GM12874 (cell line): ENCODE measurements around the gene ANKH.

Source experiments
- TF ChIP-seq, protein P1 (sequence below): IDR thresholded peaks from 2 replicates; pipeline ENCODE4 v1.5.1; 2011; ENCODE audit warnings: low read depth, mild to moderate bottlenecking, control low read depth, low read length, moderate library complexity; ENCODE audit not compliant: insufficient read depth

ANKH gene

DNA sequence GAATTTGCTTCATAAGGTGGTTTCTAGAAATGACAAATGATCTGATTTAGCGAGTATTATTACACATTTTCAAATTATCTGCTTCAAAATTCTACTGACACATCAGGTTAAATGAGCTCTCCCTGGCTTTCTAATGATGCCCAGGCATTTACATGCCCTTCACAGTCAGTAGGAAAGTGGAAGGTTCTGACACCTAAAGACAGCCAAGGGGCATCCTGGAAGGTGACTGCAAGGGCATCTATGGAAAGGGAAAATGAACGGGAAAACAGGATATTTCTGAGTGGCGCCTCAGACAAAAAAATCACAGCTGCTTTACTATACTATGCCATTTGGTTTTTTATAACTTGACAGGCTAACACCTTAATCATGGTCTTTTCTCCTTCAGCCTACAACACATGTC lies 31.0 kb downstream of the ANKH start:
- TF ChIP-seq, protein P1, sequence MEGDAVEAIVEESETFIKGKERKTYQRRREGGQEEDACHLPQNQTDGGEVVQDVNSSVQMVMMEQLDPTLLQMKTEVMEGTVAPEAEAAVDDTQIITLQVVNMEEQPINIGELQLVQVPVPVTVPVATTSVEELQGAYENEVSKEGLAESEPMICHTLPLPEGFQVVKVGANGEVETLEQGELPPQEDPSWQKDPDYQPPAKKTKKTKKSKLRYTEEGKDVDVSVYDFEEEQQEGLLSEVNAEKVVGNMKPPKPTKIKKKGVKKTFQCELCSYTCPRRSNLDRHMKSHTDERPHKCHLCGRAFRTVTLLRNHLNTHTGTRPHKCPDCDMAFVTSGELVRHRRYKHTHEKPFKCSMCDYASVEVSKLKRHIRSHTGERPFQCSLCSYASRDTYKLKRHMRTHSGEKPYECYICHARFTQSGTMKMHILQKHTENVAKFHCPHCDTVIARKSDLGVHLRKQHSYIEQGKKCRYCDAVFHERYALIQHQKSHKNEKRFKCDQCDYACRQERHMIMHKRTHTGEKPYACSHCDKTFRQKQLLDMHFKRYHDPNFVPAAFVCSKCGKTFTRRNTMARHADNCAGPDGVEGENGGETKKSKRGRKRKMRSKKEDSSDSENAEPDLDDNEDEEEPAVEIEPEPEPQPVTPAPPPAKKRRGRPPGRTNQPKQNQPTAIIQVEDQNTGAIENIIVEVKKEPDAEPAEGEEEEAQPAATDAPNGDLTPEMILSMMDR, result no peak

DNA sequence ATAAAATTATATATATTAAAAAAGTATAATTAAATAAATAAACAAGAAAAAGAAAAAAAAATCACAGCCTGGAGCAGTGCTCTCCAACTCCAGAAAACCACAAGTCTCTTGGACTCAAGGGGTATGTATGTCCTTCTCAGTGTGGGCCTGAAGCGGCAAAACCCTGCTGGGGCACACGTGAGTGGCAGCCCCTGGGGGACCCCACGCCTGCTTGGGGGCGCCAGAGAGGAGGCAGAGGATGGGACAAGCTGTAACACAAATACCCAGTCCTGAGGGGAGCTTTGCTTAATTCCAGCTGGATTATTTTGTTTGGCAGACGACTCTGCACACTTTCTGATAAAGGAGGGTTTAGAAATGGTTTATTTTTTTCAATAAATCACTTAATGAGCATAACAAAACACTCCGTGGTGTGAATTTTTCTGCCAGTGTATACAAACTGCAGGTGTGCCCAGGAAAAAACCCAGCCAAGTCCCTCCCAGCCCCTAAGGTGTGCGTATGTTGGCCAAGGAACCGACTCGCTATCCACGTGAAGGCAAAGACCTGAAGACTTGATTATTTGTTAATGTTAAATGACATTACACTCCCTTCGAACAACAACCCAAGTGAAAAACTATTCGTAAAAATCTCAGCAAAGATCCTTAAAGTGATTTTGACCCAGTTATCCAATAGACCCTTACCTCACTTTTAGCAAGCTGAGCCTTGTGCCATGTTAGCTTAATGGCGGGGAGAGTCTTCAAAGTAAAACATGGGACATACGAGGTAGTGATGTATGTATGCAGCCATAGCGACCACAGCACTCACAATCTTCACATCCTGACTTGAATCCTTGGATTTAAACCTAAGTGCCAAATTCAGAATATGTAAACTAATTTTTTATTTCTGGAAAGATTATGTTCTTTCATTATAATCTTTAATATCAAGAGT lies 32.9 kb downstream of the ANKH start:
- TF ChIP-seq, protein P1, result no peak

DNA sequence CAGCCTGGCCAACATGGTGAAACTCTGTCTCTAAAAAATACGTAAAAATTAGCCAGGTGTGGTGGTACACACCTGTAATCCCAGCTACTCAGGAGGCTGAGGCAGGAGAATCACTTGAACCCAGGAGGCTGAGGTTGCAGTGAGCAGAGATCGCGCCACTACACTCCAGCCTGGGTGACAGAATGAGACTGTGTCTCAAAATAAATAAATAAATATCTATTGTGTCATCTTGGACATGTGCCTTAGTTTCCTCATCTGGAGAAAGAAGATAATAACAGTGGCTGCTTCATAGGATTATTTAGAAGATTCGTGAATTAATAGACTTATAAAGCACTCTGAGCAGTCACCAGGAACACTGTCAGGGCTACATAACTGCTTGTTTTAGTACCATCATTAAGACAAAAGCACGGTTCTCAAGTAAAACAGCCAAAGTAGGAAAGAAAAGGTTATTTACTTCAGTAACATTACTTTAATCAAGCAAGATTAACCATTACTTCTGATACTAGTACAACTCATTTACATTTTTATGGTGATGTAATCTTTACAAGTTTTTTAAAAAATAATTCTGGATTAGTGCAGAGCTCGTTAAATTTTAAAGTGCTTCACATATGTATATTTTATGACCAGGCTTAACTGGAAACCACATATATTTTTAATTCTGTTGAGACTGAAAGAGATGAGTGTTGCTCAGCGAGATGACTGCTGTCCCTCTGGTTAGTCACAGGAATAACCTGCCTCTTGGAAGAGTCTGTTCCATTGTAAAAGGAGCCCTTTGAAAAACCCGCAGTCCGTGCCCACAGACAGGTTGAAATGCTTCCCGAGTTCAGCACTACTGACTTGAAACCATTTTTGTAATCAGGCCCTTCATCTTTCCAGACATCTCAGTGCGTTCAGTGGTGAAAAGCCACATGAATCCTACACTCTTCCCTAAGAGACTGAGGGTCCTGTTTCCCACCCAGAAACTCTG lies 36.7 kb downstream of the ANKH start:
- TF ChIP-seq, protein P1, result no peak

DNA sequence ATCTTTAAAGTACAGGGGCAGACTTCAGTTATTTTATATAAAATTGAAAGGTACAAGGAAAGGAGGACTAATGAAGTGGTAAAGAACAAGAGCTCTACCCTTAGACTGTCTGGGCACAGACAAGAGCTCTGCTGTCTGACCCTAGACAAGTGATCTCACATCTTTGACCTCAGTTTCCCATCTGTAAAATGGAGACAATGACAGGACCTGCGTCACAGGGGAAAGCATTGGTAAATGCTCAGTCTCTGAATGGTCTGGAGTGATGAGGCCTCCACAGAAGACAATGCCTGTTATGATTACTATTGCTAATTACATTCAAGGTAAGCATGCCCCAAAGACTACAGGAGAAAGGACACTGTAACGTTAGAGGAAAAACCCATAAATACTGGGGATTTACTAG lies 37.5 kb downstream of the ANKH start:
- TF ChIP-seq, protein P1, result no peak

DNA sequence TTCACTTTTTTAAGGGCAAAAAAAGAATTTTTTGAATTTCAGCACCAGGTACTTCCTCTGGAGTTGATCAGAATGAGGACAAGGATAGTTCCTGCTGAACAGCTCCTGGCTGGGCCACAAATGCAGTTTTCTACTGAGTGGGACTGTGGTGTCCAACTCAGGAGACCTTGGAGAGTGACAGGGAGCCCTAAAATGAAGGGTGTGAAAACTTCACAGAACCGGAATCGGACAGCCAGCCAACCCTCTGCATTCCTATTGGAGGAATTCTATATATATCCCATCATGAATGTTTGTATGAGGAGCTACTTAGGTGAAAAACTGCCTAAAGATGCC lies 40.6 kb downstream of the ANKH start:
- TF ChIP-seq, protein P1, result no peak

DNA sequence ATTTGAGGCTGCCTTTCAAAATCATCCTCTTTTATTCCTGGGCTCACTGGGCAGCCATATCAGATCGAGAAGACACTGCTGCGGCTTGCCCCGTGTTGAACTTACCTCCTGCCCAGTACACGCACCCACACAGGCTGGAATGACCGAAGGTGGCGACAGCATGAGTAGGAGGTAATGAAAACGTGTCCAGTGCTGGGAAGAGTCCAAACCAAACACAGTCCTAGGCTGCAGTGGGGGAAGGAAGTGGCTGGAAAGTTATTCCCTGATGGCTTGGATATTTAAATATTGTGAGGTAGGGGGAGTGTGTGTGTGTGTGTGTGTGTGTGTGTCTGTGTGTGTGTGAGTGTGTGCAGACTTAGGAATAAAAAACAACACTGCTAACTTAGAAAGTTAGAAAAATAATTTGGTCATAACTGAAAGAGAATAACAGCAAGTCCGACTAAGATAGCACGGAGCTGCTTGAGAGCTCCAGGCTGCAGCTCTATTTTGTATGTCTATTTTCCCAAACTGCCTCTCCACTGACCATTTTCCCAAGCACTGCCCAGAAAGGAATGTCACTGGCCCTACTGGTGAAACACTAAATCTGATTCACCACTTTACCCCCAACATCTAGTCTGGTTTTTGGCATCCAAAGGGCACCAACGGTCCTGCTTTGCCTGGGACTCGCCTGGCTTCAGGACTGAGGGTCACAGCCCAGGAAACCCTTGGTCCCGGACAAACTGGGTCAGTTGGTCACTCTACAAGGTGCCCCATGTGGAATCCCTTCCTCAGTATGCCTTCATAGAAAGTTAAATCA lies 41.2 kb downstream of the ANKH start:
- TF ChIP-seq, protein P1, result no peak

DNA sequence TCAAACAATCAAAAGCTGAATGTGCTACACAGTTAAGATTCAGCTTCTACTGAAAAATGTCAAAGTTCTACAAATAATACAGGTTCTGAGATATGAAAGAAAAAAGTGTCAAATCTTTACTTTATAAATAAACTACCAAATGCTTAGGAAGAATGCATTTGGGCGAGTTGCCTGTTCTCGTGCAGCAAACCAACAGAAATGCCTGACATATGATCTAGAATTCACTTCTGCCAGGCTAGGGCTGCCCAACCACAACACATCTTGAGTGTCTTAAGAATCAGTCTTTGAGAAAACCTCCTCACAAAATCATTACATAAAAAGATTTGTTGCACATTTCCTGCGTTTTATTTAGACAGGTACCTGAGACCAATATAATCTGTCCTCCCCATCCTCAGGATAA lies 42.2 kb downstream of the ANKH start:
- TF ChIP-seq, protein P1, result no peak
